ENCODE data around the gene TRIM51.
"Not testable (repeated sequence)": the region's sequence is repeated elsewhere in the genome, so short reads cannot be mapped to it uniquely, and the experiment has no call there.

The TRIM51 gene, protein sequence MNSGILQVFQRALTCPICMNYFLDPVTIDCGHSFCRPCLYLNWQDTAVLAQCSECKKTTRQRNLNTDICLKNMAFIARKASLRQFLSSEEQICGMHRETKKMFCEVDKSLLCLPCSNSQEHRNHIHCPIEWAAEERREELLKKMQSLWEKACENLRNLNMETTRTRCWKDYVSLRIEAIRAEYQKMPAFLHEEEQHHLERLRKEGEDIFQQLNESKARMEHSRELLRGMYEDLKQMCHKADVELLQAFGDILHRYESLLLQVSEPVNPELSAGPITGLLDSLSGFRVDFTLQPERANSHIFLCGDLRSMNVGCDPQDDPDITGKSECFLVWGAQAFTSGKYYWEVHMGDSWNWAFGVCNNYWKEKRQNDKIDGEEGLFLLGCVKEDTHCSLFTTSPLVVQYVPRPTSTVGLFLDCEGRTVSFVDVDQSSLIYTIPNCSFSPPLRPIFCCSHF

DNA sequence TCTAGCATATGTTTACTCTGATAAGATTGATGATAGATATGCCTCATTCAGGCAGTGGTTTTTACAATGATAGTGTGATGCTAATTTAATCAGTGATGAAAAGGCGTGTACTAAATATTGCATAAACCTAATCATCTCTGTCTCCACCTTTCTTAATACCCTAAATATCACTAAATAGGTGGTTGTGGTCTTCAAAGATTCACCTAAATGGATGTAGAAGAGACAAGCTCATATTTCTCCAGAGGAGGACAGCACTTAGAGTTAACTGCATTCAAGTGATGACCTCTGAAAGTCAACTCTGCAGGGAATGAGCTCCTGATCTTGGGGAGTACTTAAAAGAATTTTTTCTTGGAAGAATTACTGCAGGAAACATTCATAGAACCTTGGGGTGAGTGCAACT lies at the start of gene TRIM51:
TSS of gene TRIM51 (plus strand) at position 301 of the 400 bp plus-strand sequence. CDS start 2,132 bp downstream, outside the sequence.
- not testable (repeated sequence) for DNase-seq

DNA sequence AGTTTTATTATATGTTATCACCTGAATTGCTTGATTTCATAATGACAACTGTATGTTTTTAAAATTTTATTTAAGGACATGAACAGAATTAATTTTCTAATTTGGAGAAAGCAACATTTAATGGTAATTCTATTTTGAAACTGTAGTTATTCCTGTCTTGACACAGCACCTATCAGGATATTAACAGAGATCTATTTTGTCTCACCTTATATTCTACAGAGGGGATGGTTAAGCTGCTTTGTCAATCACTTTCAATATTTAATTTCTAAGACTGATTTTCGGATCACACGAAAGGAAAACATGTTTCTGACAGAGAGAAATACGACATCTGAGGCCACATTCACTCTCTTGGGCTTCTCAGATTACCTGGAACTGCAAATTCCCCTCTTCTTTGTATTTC lies 44.6 kb upstream of the TRIM51 start, which contains the start of gene OR5D16:
TSS of gene OR5D16 (plus strand) at position 301 of the 400 bp plus-strand sequence. CDS start at position 301, 0 bp downstream.
- no peak for DNase-seq

DNA sequence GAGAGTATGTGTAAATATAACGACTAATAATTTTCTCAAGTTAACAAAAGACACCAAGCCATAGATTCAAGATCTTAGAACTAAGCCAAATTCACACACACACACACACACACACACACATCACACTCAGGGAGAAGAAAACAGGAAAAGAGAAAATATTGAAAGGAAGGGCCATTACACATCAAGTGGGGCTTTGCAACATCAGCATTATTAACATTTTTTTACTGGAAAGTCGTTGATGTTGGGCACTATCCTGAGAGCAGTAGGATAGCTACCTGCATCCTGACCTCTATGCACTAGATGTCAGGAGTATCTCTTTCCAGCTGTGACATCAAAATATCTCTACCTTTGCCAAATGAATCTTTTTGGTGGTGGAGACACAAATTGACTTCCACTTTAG lies 35.6 kb upstream of the TRIM51 start:
- no peak for DNase-seq

DNA sequence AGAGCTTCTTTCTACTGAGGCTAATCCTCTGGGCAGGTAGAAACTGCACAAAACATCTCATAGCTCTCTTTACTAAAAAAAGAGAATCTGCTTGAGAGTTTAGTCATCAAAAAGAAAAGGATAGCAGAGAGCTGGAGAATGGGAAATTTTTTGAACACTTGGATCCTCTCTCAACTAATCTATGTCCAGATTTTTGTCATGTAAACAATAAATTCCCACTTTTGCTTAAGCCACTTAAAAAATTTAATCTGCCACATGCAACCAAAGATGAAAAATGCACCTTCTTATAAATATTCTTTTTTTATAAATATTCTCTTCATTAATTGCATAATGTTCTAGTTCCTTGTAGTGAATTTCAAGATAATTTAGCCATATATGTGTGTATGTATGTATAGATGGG lies 34.1 kb upstream of the TRIM51 start:
- no peak for DNase-seq

DNA sequence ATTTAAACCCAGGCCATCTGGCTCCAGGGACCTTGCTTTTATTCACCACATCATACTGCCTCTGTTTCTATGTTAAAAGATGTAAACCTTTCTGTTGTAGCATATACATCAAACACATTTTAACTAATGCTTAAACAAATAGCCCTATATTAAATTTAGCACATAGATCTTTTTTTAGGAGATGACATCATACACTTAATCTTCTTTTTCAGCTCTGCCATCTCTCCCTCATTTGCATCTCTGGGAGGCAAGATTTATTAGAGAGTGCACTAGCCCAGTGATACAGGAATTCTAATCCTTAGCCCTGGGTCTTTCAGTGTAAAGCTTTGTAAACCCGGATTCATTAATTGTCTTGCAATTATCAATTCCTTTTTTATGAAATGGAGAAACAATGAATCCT lies 31.0 kb upstream of the TRIM51 start:
- no peak for DNase-seq

DNA sequence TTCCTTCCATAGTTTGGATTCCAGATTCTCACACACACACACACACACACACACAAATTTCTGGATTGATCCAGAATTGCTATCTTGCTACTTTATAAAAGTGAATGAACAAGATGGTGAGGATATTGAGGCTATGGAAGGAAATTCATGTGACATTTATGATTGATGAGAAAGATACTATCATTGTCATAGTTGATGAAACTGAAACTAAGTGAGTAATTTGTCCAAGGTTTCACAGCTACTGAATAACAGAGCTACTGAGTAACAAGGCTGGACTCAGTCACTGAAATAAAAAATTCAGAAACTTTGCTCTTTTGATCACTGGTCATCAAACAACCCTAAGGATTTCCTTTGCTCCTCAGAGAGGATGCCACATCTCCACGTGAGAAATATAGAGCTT lies 28.4 kb upstream of the TRIM51 start:
- no peak for DNase-seq

DNA sequence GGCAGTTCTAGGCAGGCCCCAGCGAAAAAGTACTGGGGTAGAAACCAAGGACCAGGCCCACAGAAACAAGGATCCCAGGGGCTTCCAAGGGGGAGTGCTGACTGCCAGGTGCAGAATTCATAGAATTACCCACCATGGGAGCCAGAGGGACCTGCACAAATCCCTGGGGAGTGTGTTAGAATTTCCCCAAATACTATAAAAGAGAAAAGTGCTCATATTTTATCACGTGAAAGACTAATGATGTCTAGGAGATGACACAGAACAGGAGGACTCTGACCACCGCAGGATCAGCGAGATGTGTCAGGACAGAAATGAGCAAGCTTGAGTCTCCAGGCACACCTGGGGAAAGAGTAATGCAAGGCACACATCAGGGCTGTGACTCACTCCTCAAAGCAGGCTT lies 15.7 kb upstream of the TRIM51 start:
- not testable (repeated sequence) for DNase-seq

DNA sequence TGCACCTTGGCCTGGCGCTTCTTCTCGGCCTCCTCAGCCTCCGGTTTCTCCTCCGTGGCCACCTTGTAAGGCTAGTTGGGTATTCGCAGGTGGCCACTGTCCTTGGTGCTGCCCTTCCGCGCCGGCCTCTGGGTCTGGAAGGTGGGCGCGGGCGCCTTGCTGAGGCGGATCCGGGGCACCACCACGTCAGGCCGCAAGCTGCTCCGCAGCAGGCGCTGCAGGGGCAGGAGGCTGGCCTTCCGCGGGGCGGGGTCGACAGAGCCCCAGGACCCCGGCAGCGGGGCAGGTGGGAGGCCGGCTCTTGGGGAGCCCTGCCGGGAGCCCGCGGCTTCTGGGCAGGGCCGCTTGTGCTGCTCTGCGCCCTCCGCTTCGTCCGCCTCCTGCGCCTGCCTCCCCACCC lies 10.4 kb upstream of the TRIM51 start:
- peak; percentile 32 for DNase-seq

DNA sequence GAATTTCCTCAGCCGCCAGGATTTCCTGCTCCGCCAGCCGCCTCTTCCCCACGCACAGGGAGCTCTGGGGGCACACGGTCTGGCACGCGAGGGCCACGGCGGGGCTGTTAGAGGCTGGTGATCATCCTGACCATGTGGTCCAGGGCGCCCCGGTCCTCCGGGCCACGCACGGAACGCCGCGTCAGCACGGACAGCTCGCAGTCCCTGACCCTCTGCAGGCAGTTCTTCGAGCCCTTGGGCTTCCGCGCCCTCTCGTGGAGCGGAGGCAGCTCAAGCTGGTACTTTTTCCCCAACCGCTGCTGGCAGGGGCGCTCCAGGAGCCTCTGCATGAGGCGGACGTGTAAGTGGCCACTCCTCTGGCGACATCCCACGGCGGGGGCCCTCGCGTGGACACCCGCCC lies 10.0 kb upstream of the TRIM51 start:
- peak; percentile 71 for DNase-seq

DNA sequence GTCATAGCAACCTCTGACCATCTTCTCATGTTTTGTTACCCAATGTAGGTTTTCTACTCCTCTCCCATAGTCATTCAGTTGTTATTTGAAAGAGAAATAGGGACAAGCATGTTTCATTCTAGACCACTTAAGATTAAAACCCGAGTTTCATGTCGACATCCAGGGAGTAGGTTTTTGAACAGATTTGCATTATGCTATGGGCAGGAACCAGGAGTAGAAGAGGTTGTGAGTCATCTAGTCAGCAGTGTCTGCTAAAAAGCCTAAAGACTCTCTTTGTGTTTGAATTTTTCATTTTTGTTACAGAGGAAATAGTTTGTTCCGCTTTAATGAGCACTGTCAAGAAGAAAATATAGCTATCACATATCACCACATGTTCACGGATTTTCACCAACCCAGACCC lies 1.9 kb downstream of the TRIM51 start:
- DNase-seq, result not testable (repeated sequence)

DNA sequence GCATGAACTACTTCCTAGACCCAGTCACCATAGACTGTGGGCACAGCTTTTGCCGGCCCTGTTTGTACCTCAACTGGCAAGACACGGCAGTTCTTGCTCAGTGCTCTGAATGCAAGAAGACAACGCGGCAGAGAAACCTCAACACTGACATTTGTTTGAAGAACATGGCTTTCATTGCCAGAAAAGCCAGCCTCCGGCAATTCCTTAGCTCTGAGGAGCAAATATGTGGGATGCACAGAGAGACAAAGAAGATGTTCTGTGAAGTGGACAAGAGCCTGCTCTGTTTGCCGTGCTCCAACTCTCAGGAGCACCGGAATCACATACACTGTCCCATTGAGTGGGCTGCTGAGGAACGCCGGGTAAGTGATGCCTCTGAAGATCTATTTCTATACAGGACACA lies 2.4 kb downstream of the TRIM51 start:
- DNase-seq, result not testable (repeated sequence)

DNA sequence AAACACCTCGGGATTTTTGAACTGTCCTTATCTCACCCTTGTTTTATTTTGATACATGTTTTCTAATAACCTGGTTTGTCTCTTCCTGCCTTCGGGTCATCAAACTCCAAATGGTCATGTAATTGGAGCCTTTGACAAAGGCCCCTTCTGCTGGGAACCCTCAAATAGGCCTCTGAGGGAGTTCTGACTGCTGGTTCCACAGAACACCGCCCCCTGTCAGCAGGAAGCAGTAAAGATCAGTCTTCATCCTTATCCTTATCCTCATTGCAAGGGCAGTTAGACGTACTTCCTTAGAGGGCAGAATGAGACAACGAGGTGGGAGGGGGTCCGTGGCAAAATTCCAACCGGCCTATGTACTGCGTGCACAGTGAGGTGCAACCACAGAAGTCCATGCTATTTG lies 12.1 kb downstream of the TRIM51 start:
- DNase-seq, result no peak

DNA sequence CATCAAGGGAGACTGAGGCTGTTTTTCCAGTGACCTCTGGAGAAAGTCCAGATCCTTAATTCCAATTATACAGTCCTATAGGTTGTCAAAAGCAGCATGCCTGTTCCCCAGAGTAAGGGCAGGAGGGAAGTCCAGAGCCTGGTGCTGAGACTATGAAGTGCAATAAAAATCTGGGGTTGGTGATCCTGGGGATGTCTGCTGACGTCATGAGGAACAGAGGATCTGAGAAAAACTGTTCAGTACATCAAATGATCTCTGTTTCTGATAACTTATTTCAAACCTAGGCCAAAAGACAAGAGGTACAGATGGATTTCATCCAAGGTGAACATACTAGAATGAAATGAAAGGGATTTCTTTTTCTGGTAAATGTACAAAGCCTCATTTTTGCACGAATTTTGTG lies 19.2 kb downstream of the TRIM51 start:
- DNase-seq, result no peak

DNA sequence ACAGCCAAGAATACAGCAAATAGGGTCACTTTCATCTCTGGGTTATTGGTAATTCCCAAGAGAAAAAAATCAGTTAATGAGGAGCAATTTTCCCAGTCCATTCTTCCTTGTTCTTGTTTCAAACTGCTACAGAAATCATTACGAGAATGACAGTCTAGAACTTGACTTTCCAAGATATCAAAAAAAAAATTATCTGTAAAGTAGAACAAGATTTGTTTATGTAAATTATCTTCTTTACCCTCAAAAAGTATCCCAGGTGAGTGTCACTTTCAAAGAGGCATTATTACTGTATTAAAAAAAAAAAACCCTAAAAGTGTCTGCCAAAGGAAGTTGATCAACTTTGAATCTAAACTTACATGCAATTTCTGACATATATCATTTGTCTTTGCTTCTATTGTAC lies 31.4 kb downstream of the TRIM51 start, which contains the start of gene OR5W2:
TSS of gene OR5W2 (minus strand) at position 101 of the 400 bp plus-strand sequence. CDS start at position 101, 0 bp downstream.
- DNase-seq, result no peak

DNA sequence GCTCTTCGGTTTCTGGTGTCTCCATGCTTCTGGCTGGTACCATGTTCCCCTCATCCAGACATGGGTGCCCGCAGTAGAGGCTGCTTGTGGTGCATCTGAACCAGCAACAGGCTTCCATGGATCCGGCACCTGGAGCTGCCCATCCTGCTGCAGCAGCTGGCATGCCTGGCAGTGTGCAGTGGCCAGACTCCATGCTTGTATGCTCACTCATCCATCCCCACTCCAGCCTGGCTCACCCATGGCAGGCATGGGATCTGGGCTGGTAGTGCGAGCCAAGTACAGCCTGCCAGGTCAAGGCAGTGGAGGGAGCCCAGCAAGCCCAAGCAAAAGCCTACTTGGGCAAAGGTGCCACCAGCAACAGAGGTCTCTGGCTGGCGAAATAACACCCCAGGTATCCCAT lies 37.4 kb downstream of the TRIM51 start:
- no peak for DNase-seq

DNA sequence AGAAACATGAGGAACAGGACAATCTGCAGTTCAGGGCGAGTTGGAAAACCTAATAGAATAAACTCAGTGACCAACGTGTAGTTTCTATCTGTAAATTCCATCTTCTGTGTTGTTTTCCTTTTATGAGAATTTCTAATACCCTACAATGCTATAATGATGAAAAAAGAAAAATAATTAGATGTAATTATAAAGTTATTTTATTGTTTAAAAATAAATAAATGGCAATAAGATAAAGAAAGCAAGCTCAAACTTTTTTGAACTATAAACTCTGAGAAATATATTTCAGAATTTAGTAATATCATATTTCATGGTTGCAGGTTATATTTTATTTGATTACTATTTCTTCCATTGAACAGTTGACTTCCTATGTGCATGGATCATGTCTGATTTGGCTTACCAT lies 53.2 kb downstream of the TRIM51 start, which contains the start of gene OR5I1:
TSS of gene OR5I1 (minus strand) at position 101 of the 400 bp plus-strand sequence. CDS start at position 101, 0 bp downstream.
- DNase-seq, result no peak

Measured in RPMI8226 (cell line).